GM19324 (cell line): Measurements from ENCODE around the gene THEMIS.
"Not testable (repeated sequence)": the region's sequence is repeated elsewhere in the genome, so short reads cannot be mapped to it uniquely, and the experiment has no call there.

Experiments used
- ATAC-seq: cut with Tn5 transposase; IDR thresholded peaks from one replicate; pipeline ENCODE4 v1.9.1; 2021; ENCODE audit warnings: mild to moderate bottlenecking, moderate library complexity; ENCODE audit not compliant: unreplicated experiment, low FRiP score

Gene THEMIS

GRCh38 chr6:127900935-127901334 is at the start of gene THEMIS:
Gene THEMIS, minus strand, starts transcription at chr6:127901058. Its CDS starts 126 bp downstream, at chr6:127900932.
- no peak for ATAC-seq

GRCh38 chr6:127949251-127949650 is 48.4 kb upstream of the THEMIS start:
- ATAC-seq = no peak

GRCh38 chr6:127946388-127946787 is 45.5 kb upstream of the THEMIS start:
- no peak for ATAC-seq

- no peak for ATAC-seq
Observed at GRCh38 chr6:127945434-127946097, 44.7 kb upstream of the THEMIS start.

GRCh38 chr6:127941228-127941627 is 40.4 kb upstream of the THEMIS start:
- ATAC-seq = no peak

- no peak for ATAC-seq
Observed at GRCh38 chr6:127939442-127940066, 38.7 kb upstream of the THEMIS start.

- ATAC-seq = no peak
Observed at GRCh38 chr6:127938701-127939100, 37.8 kb upstream of the THEMIS start.

- ATAC-seq = no peak
Observed at GRCh38 chr6:127937747-127938146, 36.9 kb upstream of the THEMIS start.

- ATAC-seq = no peak
Observed at GRCh38 chr6:127937102-127937501, 36.2 kb upstream of the THEMIS start.

GRCh38 chr6:127934956-127935355 is 34.1 kb upstream of the THEMIS start:
- ATAC-seq = no peak

GRCh38 chr6:127933852-127934840 is 33.3 kb upstream of the THEMIS start:
- no peak for ATAC-seq

- no peak for ATAC-seq
Observed at GRCh38 chr6:127933137-127933536, 32.3 kb upstream of the THEMIS start.

GRCh38 chr6:127932708-127933107 is 31.9 kb upstream of the THEMIS start:
- no peak for ATAC-seq

- not testable (repeated sequence) for ATAC-seq
Observed at GRCh38 chr6:127926441-127926840, 25.6 kb upstream of the THEMIS start.

GRCh38 chr6:127924440-127924839 is 23.6 kb upstream of the THEMIS start:
- no peak for ATAC-seq

- no peak for ATAC-seq
Observed at GRCh38 chr6:127924031-127924430, 23.2 kb upstream of the THEMIS start.

GRCh38 chr6:127923135-127923534 is 22.3 kb upstream of the THEMIS start:
- ATAC-seq = no peak

- no peak for ATAC-seq
Observed at GRCh38 chr6:127921982-127922381, 21.1 kb upstream of the THEMIS start.

GRCh38 chr6:127920804-127921203 is 19.9 kb upstream of the THEMIS start:
- no peak for ATAC-seq

GRCh38 chr6:127918506-127919427 is 17.9 kb upstream of the THEMIS start:
- no peak for ATAC-seq
